GM18520 (cell line): Measurements from ENCODE around the gene THOC5.
"Not testable (repeated sequence)": the region's sequence is repeated elsewhere in the genome, so short reads cannot be mapped to it uniquely, and the experiment has no call there.

Source experiments
- ATAC-seq: cut with Tn5 transposase; IDR thresholded peaks from one replicate; pipeline ENCODE4 v1.9.1; 2021; ENCODE audit not compliant: unreplicated experiment

Gene THOC5

DNA sequence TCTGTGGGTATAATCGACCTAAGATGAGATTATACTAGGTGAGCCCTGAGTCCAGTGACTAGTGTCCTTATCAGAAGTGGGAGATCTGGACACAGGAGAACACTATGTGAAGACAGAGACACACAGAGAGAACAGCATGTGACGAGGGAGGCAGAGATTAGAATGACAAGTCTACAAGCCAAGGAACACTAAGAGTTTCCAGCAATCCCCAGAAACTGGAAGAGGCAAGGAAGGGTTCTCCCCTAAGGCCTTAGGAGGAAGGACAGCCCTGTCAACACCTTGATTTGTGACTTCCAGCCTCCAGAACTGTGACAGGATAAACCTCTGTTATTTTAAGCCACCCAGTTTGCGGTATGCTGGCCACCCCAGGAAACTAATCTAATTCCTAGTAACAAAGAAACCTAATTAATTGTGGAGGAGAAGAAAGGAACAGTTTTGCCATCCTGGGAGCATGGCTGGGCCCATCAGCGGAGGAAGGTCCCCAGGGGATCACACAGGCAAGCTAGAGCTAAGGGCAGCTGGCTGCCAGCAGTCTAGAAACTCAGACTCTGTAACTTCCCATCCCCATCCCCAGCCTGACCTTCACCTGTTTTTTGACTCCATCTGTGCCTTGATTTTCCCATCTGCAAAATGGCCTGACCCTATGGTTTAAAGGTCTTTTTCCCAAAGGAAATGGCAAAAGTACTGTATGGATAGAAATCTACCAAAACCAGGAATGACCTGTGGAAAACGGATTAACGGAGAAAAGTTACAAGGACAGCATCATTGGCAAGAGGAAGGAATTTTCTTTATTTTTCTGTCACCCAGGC lies 10.3 kb upstream of the THOC5 start:
- ATAC-seq: no peak

DNA sequence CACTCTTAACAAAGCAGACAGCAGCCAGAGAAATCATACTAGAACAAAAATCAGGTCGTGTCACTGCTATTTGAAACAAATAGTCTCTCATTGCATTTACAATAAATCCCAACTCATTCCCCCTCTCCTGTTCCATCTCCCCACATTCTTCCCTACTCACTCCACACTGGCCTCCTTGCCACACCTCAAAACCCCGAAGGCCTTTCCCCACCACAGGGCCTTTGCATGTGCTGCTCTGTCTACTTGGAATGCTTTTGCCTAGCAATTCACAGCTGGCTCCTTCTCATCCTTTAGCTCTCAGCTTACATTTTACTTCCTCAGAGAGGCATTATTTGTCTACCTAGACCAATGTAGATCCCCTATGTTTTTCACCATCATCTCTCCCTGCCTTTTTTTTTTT lies 6.3 kb upstream of the THOC5 start:
- ATAC-seq: no peak

DNA sequence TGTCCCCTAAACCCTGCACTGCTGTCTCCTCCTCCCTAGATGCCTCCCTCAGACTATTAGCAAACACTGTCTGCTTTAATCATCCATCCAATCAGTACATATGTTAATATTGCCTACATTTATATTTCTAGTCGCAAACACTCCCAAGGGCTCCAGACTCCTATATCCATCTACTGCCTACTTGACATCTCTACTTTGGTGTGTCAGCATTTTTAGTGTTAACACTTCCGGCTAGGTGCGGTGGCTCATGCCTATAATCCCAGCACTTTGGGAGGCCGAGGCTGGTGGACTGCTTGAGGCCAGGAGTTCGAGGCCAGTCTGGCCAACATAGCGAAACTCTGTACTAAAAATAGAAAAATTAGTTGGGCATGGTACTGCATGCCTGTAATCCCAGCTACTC lies 5.5 kb upstream of the THOC5 start:
- no peak for ATAC-seq

DNA sequence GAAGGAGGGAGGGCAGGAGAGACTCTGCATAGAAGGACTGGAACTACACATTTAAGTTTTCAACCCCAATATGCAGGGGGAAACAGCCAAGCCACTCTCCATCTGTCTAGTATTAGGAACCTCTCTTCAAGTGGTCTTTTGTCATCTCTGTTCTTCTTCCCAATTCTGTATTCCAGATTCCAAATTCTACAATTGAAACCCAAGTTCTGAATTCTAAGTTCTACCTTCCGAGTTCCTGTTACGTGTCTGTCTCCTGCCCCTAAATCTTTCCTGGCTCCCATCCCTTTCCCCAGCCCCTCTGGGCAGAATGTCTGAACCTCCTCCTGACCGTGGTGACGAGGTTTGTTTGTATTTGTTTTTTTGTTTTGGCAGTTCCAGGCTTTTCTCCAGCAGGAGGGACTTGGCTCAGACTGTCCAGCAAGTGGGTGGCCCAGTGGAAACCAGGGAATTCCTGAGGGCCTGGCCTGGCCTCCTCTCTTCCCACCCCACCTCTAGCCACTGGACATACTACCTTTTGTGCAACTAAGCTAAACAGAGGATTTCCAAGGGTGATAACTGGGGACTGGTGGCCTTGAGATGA lies 1.6 kb upstream of the THOC5 start:
- no peak for ATAC-seq

DNA sequence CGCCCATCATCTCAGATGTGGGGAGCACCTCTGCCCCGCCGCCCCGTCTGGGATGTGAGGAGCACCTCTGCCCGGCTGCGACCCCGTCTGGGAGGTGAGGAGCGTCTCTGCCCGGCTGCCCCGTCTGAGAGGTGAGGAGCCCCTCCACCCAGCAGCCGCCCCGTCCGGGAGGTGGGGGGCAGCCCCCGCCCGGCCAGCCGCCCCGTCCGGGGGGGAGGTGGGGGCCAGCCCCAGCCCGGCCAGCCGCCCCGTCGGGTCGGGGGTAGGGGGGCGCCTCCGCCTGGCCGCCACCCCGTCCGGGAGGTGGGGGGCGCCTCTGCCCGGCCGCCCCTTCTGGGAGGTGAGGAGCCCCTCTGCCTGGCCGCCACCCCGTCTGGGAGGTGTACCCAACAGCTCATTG lies 1.2 kb downstream of the THOC5 start:
- not testable (repeated sequence) for ATAC-seq

DNA sequence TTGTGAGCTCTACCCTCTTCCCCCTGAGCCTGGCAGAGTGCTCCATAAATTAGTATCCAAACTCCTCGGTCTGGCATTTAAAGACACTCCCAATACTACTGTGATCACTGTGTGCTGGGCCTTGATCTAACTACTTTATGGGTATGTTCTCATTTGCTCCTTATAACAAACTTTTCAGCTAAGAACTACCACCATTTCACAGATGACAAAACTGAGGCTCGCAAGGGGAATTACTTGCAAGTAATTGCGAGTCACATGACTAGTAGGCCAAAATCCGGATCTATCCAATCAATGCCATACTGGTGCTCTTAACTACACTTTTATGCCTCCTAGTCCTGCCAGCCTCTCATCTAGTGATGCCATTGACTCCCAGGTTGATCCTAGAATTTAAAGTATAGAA lies 3.6 kb downstream of the THOC5 start:
- no peak for ATAC-seq

DNA sequence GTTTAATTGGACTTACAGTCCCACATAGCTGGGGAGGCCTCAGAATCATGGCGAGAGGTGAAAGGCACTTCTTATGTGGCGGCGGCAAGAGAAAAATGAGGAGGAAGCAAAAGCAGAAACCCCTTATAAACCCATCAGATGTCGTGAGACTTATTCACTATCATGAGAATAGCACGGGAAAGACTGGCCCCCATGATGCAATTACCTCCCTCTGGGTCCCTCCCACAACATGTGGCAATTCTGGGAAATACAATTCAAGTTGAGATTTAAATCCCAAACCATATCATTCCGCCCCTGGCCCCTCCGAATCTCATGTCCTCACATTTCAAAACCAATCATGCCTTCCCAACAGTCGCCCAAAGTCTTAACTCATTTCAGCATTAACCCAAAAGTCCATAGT lies 8.5 kb downstream of the THOC5 start:
- ATAC-seq: not testable (repeated sequence)

DNA sequence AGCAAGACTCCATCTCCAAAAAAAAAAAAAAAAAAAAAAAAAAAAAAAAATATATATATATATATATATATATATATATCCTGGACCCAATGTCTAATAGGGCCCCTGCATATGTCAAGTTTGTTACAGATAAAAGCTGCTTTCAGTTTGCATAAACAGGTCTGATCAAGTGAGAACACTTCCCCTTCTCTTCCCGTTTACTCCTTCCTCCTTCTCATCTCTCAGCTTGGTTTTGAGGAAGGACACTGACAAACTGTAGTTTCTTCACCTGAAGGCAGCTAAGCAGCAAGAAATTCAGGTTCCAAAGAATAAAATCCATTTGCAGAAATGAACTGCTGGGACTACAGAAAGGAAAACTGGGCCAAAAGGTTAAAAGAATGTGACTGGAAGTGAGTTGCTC lies 11.7 kb downstream of the THOC5 start:
- no peak for ATAC-seq

DNA sequence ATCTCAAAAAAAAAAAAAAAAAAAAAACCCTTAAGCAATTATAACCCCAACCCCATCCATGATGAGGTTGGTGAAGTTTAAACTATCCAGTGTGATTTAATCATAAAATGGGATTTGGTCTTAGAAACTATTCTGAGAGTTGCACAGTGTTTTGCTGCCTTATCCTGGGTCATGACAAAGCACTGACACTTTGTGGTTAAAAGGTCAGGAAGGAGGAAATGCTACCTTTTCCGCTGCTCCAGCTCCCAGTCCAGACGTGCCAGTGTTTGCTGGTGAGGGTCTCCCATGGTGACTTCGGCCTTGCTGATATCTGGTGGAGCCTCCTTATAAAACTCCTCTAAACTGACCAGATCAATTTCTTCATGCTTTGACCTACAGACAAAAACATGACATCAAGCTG lies 14.5 kb downstream of the THOC5 start:
- ATAC-seq: no peak

DNA sequence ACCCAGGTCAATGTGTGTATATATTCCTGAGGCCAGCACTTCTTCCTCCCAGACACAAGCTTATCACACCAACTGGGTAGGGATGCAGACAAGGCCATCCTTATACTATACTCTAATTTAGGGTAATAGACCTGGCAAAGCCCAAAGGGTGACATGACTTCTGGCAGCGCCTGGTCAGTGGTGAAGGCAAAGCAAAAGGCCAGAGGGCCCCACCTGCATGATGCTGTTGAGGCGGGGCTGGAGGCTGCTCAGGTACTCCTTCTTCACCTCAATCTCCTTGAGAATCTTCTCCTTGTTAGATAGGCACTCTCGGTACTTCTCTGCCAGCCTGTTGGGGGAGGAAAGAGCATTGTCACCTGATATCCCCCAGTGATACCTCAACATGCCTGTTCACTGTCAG lies 17.1 kb downstream of the THOC5 start:
- ATAC-seq: no peak

DNA sequence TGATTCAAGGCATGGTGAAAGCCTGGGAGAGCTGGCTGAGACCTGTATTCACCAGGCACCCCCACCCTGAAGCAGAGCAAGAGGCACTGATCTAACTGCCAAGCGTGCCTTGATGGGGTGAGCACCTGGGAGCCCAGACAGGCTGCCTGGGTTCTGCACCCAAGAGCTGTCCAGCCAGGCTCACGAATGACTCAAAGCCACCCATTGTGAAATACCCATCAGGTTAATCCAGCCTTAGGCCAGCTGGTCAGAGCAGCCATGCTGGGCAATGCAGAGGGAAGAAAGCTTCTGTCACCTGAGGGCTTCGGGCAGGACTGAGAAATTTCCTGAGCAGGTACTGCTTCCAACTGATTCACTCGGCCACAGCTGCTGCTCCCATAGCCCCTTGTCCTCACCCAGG lies 22.1 kb downstream of the THOC5 start:
- ATAC-seq: no peak

DNA sequence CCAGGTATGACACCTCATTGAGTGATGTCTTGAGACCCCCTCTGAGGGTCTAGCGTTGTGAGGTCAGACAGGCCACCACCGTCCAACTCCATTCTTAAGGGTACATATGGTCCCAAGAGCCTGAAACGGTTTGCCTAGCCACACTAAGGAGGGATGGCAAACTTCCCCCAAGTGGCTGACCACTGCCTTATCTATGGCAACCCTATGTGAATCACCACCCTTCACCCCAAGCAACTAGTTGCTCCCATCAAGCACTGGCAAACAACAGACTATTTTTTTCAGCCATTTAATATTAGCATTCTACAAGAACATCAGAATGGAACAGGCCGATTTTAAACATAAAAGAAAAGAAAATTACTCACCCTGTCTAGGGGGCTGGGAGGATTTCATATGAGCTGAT lies 22.8 kb downstream of the THOC5 start:
- ATAC-seq: no peak

DNA sequence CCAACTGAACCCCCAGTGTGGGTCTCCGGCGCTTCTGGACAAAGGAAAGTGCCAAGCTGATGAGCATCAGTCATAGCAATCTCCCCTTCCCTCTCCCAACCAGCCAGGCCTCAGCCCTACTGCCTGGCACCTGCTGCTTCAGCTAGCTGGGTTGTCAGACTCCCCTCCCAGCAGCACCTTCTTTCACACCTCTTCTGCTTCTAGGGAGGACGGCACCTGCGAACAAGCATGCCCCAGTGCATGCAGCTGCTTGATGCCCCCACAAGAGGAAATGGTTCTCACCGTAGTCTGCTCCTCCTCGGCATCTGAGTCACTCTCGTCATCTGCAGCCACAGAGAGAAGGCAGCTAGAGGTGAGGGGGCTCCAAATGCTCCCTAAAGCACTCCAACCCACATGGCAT lies 25.4 kb downstream of the THOC5 start:
- ATAC-seq: no peak

DNA sequence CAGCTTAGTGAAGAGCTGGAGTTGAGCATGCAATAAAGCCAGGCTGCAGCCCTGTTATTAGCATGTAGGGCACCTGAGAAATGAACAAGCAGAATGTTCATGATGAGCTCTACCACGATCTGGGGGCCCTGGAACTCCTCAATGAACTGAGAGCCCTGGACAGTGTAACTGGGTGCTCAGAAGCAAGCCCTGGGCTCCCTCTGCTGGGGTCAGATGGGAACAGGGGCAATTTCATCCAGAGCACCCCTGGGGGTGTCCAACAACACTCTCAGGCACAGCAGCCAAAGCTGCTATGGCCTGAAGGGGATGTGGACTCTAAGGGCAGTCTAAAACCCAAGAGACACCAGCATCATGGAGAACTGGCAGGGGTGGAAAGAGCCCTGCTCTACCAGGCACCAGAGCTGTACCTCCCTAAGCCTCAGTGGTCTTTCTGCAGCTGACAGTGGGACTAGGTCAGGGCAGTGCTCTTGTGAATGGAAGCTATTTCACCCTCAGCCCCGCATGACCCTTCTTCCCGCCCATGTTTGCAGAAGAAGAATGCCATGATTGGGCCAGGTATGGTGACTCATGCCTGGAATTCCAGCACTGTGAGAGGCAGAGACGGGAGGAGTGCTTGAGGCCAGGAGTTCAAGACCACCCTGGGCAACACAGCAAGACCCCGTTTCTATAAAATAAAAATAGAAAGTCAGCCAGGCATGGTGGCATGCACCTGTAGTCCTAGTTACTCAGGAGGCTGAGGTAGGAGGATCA lies 28.9 kb downstream of the THOC5 start:
- ATAC-seq: no peak

DNA sequence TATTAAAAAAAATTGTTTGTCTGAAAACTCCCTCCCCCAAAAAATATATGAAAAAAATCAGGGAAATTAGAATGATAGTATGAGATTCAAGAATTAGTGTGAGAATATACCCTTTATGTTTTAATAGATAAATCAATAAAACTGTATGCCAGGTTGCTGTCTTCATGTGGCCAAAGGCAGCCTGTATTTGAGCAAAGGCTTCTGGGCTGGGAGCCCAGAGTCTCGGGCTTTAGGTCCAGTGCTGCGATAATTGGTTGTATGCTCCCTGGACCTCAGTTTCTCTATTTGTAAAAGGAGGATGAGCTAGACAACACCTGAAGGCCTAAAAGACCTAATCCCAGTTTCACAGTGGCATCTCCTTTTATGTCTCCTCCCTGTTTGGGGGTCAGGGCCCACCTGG lies 29.8 kb downstream of the THOC5 start:
- no peak for ATAC-seq

DNA sequence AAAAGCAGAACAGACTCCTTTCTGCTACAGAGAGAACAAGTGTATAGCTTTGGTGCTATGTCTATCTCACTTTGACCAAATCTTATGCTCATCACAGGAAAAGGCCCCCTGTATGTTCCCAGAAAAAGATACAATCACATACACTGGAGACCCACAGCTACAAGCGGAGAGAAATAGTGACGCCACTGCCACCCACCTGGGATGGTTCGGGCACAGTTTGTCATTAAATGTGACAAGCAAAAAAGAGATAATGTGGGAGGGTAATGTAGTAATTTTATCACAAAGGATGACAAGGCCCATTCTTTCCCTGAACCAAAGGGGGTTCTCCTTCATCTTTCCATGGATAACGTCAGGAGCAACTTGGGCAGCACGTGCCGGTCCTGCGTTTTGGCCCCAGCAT lies 32.0 kb downstream of the THOC5 start:
- no peak for ATAC-seq

DNA sequence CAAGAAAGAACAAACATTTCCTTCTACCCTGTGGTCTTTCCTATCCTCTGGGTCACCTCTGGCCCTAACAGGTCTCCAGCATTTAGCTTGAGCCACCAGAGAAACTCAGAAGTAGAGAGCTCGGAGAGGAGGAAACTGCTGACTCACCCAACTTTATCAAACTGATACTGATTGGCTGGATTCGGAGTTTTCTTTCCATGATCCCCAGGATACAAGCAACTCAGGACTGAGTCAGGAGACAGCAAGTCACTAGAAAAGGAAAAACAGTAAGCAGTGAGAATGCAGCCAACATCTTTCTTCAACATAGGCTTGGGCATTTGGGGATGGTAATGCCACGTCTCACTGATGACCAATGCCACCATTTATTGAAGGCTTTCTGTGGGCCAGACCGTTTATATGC lies 32.7 kb downstream of the THOC5 start:
- ATAC-seq: no peak

DNA sequence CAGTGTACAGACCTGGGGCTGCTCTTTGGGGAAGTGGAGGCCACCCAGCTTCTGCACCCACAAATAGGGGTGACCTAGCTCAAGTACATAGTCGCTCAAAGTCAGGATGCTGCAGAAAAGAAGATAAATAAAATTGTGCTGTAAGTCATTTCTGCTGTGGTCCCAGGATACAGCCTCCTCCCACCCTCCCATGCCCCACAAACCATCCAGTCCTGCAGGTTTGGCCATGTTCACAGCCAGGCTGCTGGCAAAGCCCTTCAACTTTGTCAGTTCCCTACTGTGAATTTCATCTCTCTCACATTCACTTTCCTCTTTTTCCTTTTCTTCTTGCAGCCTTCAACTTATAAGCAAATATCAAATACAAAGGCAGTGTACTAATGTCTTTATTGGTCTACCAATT lies 33.6 kb downstream of the THOC5 start:
- no peak for ATAC-seq

DNA sequence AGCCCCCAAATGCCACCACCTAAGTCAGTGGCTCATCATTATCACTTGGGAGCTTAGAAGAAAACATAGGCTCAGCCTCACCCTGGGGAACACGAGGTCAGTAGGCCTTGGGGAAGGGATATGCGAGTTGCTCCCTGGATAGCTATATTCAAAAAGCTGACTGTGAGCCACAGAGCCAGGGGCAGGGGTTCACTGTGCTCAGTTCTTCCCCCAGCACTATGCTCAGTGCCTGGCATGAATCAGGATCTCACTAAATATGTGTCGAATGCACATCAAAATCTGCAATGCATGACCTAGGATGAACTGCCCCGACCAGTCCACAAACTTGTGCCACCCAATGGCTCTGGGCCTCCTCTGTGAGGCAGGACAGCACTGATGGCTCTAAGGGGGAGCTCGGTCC lies 35.1 kb downstream of the THOC5 start:
- ATAC-seq: no peak

DNA sequence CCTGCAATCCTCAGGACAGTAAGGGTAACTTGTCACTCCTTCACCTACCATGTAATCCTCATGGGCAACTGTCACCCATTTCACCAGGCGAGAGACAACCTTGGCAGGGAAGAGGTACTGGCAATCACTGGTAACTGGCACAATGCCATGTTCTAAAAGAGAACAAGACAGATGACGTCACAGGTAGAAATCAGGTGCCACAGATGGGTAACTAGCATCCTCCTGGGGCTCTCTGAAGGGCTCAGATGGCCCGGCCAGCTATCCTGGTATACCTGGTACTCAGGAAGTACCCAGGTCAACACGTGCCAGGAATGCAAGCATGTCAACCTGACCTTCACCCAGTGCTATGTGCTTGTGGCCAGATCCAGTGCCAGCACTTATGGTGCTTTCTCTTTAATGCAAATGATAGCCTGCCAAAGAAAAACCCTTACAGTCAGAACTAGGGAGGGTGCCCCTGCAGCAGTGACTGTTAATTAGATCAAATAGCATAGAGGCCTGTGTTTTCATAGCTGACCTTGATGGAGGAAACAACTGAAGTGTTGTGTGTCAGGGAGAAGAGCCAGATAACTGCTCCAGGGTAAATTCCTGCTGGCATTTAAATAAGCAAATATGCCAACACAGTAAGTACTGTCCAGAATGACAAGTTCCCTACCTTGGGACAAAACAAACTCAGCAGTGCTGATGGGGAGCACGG lies 36.2 kb downstream of the THOC5 start:
- no peak for ATAC-seq

DNA sequence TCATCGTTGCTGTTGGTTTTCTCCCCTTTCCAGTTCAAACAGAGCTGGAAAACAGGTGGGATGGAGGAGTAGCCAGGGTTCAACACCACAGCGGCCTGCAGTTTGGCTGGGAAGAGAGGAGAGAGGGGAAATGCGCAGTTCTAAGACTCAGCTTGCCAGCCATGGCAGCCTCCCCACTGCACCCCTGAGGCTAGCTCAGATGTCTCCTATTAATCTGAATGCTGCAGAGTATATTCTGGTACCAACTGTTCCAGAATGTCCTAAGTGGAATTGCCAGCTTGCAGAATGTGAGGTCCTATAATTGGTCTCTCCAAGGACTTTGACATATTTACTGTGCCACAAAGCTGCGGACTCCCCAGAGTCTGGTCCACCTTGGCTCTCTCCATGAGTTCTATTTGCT lies 41.5 kb downstream of the THOC5 start:
- ATAC-seq: no peak
